NOMO-1 treated with DMSO at 0.1 percent for 48 hours (cell line): ENCODE measurements around the gene SGCD.

Experiments used
- DNase-seq: peaks from one replicate; lab custom pipeline; 2025; ENCODE audit not compliant: unreplicated experiment; lab: John Stamatoyannopoulos, UW

The SGCD gene

GRCh38 chr5:156451505-156451904 lies 124.5 kb downstream of the SGCD start:
- no peak for DNase-seq

- no peak for DNase-seq
Measured at GRCh38 chr5:156456857-156457256, 129.9 kb downstream of the SGCD start.

- DNase-seq, result no peak
Measured at GRCh38 chr5:156459812-156460385, 132.9 kb downstream of the SGCD start.

- no peak for DNase-seq
Measured at GRCh38 chr5:156460471-156460870, 133.5 kb downstream of the SGCD start.

GRCh38 chr5:156466871-156467270 lies 139.9 kb downstream of the SGCD start:
- DNase-seq, result no peak

GRCh38 chr5:156469636-156470035 lies 142.7 kb downstream of the SGCD start:
- DNase-seq, result no peak

- no peak for DNase-seq
Measured at GRCh38 chr5:156471893-156472292, 144.9 kb downstream of the SGCD start.

GRCh38 chr5:156473269-156473908 lies 146.4 kb downstream of the SGCD start:
- DNase-seq, result peak; percentile 93

- no peak for DNase-seq
Measured at GRCh38 chr5:156474251-156474650, 147.3 kb downstream of the SGCD start.

GRCh38 chr5:156475182-156476157 lies 148.5 kb downstream of the SGCD start:
- DNase-seq, result peak; percentile 10

- no peak for DNase-seq
Measured at GRCh38 chr5:156476158-156476551, 149.2 kb downstream of the SGCD start.

- no peak for DNase-seq
Measured at GRCh38 chr5:156476678-156477077, 149.7 kb downstream of the SGCD start.

GRCh38 chr5:156477196-156477595 lies 150.2 kb downstream of the SGCD start:
- DNase-seq, result peak; percentile 25

- DNase-seq, result peak; percentile 9
Measured at GRCh38 chr5:156479849-156480248, 152.9 kb downstream of the SGCD start.

- no peak for DNase-seq
Measured at GRCh38 chr5:156481741-156482140, 154.8 kb downstream of the SGCD start.

- DNase-seq, result no peak
Measured at GRCh38 chr5:156482818-156483217, 155.9 kb downstream of the SGCD start.

GRCh38 chr5:156486394-156487238 lies 159.7 kb downstream of the SGCD start:
- no peak for DNase-seq

GRCh38 chr5:156491766-156492165 lies 164.8 kb downstream of the SGCD start:
- no peak for DNase-seq

GRCh38 chr5:156496291-156496690 lies 169.3 kb downstream of the SGCD start:
- no peak for DNase-seq

GRCh38 chr5:156497804-156498208 lies 170.8 kb downstream of the SGCD start:
- DNase-seq, result no peak
